Right ventricle myocardium superior (tissue), 1 donor: ENCODE data around the gene SEL1L. TPM values are rescaled to one million over a fixed set of nuclear protein-coding genes. Genes with fewer than 3 reads are reported as not detected.
"Not testable (repeated sequence)": the region's sequence is repeated elsewhere in the genome, so short reads cannot be mapped to it uniquely, and the experiment has no call there.

Experiments used
- ATAC-seq: fragments of 200-7000 bp; cut with Tn5 transposase; one replicate; pipeline ENCODE4 v1.9.1; 2020; ENCODE audit warnings: mild to moderate bottlenecking; ENCODE audit not compliant: poor library complexity
- DNase-seq: peaks from one replicate; pipeline ENCODE4 v3.0.0-alpha.2; 2020
- intact Hi-C: fragments of 100-400 bp; cut with DNase I; formaldehyde crosslinking; loops from one replicate; pipeline ENCODE4 v1.11.2; 2022
- total RNA-seq: library from RNA; stranded (reverse); fragmentation: NEBNext Ultra II Directional; extraction: Animal tissue kit (Norgen Biotek cat#: 25700); gene quantifications from one replicate; pipeline ENCODE4 v1.2.1, GENCODE V29; 2021
- donor health status: DM: no; HTN: yes; CAD: no; lungs with severe emphysema.

SEL1L gene
- total RNA-seq, 1 donor from 2014 or later, result 46.0 TPM

DNA sequence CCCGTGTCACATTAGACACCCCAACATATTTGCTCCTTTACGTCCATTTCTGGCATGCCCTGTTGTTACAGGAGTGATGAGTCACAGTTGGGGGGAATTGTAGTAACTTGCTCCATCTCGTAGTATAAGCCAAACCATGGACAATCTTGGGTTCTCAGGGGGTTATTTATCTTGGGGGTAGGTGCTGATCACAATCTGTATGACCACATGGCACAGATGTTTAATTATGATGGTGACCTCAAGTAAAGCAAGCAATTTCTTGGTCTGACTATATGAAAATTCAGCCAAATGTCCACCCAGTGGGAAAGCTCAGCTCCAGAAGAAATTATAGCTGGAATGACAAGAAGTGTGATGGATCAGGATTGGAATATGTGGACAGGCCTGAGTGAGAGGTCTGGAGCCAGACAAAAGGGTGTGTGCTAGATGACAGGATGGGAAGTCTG lies 101.4 kb downstream of the SEL1L start:
- ATAC-seq, result no peak
- intact Hi-C loops, result no loop called here
- DNase-seq, result no peak

DNA sequence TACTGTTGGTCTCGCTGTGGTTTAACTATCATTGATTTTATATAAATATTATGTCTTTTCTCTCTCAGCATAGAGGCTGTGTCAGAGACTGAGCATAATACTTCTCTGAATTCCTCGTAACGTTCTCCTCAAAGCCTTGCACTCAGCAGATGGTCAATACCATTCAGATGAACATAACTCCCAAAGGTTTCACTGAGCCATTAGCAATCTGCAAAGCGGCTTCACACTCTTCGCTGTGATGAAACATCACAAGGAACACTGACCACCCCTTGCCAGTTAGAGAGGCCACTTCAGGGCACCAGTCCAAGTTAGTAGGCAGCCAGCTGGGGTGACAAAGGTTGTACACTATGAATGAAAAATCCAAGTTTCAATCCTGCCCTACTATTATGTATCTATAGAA lies 103.4 kb downstream of the SEL1L start:
- ATAC-seq (peak; percentile 34), DNase-seq (no peak)
- intact Hi-C loops, result no loop called here

DNA sequence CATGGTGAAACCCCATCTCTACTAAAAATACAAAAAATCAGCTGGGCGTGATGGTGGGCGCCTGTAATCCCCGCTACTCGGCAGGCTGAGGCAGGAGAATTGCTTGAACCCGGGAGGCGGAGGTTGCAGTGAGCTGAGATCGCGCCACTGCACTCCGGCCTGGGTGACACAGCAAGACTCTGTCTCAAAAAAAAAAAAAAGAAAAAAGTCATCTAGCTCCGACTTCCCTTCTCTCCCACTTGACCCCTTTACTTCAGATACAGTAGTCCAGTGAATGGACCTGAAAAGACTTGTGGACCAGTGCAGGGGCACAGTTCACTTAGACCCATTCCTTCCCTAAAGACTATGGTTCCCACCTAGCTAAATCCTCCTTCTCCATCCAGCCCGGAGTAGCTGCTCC lies 103.9 kb downstream of the SEL1L start:
- intact Hi-C loops, DNase-seq, ATAC-seq: not testable (repeated sequence)

DNA sequence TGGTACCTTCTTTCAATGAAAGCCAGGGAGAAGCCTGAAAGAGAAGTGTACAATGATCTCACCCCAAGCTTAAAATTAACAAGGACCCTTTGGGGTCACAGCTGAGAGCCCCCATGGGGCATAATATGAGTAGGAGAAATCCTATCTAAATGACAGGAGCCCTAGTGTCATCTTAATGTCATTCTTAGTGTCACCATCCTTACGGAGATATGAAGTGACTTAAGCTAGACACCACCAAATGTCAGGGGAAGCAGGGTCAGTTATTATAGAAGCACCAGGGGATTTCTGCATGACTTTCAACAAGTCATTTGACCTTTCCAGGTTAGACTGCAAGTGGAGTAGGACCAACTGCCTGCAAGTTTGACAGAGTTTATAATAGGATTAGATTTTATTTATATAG lies 104.6 kb downstream of the SEL1L start:
- intact Hi-C loops, result no loop called here
- ATAC-seq, result no peak
- no peak for DNase-seq

DNA sequence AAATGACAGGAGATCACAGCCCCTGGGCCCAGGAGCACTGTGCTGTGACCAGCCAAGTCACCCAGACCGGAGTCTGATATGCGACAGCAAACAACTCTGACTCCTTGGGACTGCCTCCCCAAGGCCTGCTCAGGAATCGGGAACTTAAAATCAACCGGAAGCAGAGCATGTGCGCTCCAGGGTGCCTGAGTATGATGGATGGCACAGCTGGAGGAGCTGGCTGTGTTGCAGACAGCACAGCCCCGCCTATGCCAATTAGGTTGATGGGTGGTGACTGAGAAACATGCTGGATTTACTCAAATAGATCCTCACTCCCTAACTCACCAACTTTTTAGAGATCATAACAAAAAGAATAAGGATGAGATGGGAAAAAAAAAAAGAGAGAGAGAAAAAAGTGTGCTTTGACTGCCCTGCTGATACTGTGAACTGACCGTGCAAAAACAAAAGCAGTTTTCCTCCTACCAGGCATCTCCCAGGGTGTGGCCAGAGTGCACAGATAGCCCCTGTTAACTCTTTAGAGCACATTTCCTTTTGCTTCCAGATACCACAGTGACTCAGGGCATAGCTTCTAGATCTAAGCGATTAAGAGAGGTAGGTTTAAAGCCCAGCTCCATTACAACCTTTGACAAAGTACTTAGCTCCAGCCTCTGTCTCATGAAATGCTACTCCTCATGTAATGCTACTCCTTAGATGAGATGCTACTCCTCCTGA lies 106.2 kb downstream of the SEL1L start:
- ATAC-seq, result peak; percentile 44
- intact Hi-C loops, result no loop called here

DNA sequence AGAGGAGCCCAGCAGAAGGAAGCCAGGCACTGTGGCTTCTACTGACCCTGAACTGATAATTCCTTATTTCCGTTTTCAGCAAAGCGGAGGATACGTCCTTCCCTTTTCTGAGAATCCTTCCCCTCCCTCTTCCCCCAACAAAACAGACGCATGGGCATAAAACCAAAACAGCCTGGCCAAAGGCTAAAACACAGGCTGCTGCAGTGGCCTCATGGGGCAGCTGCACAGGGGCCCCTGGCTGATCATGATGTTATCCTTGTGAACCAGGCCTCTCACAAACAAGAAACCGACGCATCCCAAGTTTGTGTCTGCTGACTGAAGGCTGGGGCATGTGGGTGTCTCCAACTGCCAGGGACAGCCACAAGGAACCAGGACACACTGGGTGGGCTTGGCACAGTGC lies 110.1 kb downstream of the SEL1L start:
- intact Hi-C loops, result no loop called here
- peak; percentile 88 for ATAC-seq
- peak; percentile 72 for DNase-seq

More for the DNA sequence above, 106.2 kb downstream of the SEL1L start:
- peak; percentile 58 for DNase-seq

Other genes starting within 250 kb of the SEL1L start
- 12.0 TPM for gene STON2, start 133.5 kb downstream of the SEL1L start, total RNA-seq